Body of pancreas (tissue), 4 donors: ENCODE data around the gene MAP3K7. TPM values are rescaled to one million over a fixed set of nuclear protein-coding genes. Genes with fewer than 3 reads are reported as not detected.

Experiments
- ATAC-seq: fragments of 150-250 bp; one replicate; pipeline ENCODE4 v1.9.1; 2016
- DNase-seq, 4 donors: peaks; one replicate each; pipeline ENCODE4 v3.0.0-alpha.2; 2019
- H3K27ac ChIP-seq, 4 donors: fragments of 200-600 bp; sonication (generic); 1 replicate in 3 of 4; 2 replicates in 1 of 4; pipeline versions ENCODE4 v1.5.1 to v1.6.1; 2016 to 2019; ENCODE audit warnings: mild to moderate bottlenecking in 1 of 4, mixed read lengths in 1 of 4, moderate library complexity in 1 of 4
- H3K27me3 ChIP-seq, 2 donors: fragments of 200-600 bp; sonication (generic); one replicate each; pipeline ENCODE4 v1.6.0; 2016; ENCODE audit warnings: mild to moderate bottlenecking in 1 of 2
- H3K36me3 ChIP-seq, 2 donors: fragments of 200-600 bp; sonication (generic); replicated peaks in 1 of 2; 2 replicates each; pipeline ENCODE4 v1.5.1; 2016; ENCODE audit warnings: low read depth in 2 of 2; ENCODE audit not compliant: insufficient read depth in 1 of 2
- H3K4me1 ChIP-seq: fragments of 200-600 bp; sonication (generic); one replicate; pipeline ENCODE4 v1.6.0; 2016
- H3K4me3 ChIP-seq, 2 donors: fragments of 200-600 bp; sonication (generic); 1 replicate in 1 of 2; 2 replicates in 1 of 2; pipeline ENCODE4 v1.5.1; 2016 to 2019
- H3K9me3 ChIP-seq, 3 donors: fragments of 200-600 bp; sonication (generic); 1 replicate in 2 of 3; 2 replicates in 1 of 3; pipeline ENCODE4 v1.5.1; 2016
- POLR2A ChIP-seq, 3 donors: fragments of 450-650 bp; IDR thresholded peaks; one replicate each; pipeline ENCODE4 v1.6.1; 2016; ENCODE audit warnings: antibody characterized with exemption in 3 of 3, mild to moderate bottlenecking in 2 of 3
- WGBS, 2 donors: methylation state at CpG; one replicate each; pipeline ENCODE4 v1.1.5; 2017; 5-methylcytosine and 5-hydroxymethylcytosine counted together
- intact Hi-C: fragments of 100-400 bp; cut with DNase I; formaldehyde crosslinking; loops from one replicate; pipeline ENCODE4 v1.15.1; 2023
- total RNA-seq, 2 donors: library from RNA; depleted of rRNA; stranded (reverse); fragments of >200 nt; gene quantifications; one replicate each; pipeline ENCODE4 v1.1.0, GENCODE V29; 2016
- TF ChIP-seq, protein P1 (sequence below), 7 experiments: fragments of 450-650 bp in 4 of 7; fragments of 200-600 bp in 3 of 7; sonication (generic) in 3 of 7; IDR thresholded peaks; one replicate each; pipeline ENCODE4 v1.5.1; 2016 to 2019; ENCODE audit warnings: antibody characterized with exemption in 7 of 7

MAP3K7 gene
- total RNA-seq, 2 donors from 2014 or later, result 7.3 to 16.1 TPM

DNA sequence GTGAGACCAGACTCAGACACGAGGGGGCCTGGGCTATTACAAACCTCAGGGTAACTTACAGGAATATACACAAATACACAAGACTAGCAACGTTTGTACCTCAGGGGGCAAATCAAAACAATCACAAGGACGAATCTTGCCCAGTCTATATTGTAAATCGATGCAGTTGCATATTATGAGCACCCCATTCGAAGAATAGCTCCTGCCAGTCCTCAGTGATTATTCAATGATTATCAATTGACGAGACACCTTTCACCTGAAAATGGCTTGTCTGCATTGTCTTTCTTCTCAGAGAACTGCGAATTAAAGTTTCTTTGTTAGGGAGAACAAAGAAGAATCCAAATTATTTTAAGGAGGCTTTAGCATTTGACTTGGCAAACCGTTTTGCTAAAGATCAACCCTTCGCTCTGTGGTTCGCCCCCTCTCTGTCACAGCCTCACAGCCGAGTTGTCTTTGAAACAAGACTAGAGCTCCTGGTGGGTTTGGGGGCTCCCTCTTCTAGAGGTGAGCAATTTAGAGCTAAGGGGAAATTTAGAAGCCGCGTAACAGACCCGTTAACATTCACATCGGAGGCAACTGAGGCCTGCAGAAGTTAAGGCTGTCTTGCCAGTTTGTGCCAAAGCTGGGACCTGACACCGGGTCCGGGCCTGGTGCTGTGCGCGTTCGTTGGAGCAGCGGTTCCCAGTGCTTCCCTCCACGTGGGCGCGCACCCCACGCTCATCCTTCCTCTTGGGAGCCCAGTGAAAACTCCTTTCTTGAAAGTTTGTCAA is 24.9 kb upstream of the MAP3K7 start:
- H3K4me3 ChIP-seq, result no peak overlapping the region
- no peaks in the 10 kb centered on the region for H3K9me3 ChIP-seq
- no peaks in the 10 kb centered on the region for H3K36me3 ChIP-seq
- H3K27ac ChIP-seq, result no peak overlapping the region
- DNase-seq (no peak), ATAC-seq (no peak)
- intact Hi-C loops, result no loop called here
- H3K27me3 ChIP-seq, result peaks cover 0 to 11% of the 10 kb centered on the region in 2 donors
- no peak for TF ChIP-seq POLR2A (IDR thresholded peaks at IDR 0.05)
- TF ChIP-seq, protein P1, sequence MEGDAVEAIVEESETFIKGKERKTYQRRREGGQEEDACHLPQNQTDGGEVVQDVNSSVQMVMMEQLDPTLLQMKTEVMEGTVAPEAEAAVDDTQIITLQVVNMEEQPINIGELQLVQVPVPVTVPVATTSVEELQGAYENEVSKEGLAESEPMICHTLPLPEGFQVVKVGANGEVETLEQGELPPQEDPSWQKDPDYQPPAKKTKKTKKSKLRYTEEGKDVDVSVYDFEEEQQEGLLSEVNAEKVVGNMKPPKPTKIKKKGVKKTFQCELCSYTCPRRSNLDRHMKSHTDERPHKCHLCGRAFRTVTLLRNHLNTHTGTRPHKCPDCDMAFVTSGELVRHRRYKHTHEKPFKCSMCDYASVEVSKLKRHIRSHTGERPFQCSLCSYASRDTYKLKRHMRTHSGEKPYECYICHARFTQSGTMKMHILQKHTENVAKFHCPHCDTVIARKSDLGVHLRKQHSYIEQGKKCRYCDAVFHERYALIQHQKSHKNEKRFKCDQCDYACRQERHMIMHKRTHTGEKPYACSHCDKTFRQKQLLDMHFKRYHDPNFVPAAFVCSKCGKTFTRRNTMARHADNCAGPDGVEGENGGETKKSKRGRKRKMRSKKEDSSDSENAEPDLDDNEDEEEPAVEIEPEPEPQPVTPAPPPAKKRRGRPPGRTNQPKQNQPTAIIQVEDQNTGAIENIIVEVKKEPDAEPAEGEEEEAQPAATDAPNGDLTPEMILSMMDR (IDR thresholded peaks at IDR 0.05), result no peak
- 38 to 50% methylated on average over 24 to 25 of the region's 25 CpGs for WGBS, 2 donors
- peaks cover 14% of the 10 kb centered on the region for H3K4me1 ChIP-seq

DNA sequence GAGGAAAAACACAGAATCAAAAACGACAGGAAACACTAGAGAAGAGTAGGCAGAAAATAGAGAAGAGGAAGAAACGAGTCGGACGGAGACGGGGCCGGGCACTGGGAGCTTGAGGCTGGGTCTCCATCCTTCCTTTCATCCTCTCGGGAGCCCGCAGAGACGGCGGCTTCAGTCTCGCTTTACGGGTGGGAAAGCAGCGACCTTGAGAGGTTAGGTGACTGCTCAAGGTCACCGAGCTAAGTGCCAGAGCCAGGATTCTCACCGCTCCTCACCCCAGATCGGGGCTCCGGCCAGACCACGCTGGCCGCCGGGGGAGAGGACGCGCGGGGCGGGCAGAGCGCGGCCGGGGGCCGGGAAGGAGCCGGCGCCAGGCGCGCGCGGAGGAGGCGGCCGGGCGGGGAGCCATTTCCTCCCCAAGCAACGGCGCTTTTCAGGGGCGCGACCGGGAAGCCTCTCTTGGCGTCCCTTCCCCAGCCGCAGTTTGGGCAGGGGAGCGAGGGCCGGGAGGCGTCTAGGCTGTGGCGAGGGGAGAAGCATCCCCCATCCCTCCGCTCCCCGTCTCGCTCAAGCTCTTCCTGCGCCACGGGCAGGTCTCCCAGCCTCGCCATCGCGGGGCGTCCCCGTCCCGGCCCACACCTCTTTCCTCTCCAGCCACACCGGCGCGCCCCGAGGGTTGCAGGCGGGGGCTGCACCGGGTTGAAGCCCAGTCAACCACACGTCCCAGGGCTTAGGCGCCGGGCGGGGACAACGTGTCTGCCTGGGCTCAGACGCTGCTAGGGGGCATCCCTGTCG is 24.1 kb upstream of the MAP3K7 start:
- peak in 2 of 4 donors; percentile 13 to 14 for DNase-seq
- WGBS, 2 donors, result 1% methylated on average over 25 to 71 of the region's 72 CpGs
- no peak overlapping the region for H3K27ac ChIP-seq

DNA sequence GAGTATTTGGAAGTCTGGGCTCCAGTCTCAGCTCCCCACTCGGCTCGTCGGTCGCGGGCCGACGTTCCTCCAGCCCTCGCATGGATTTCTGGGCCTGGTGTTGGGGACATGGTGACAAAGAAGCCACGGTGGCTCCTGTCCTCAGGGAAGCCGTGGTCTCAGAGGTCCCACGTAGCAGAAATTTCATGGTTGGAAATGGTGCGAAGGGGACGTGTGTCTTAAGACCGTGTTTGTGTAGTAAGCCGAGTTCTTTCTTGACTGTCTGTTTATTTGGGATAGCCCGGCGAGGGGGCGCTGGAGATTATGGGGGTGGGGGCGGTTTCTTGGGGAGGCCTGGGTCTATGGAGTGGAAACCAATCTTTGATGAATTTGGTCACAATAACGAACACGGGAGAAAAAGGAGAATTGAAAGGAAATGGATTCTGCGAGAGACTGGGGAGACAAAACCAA is 23.5 kb upstream of the MAP3K7 start:
- DNase-seq (no peak), ATAC-seq (no peak)
- H3K27ac ChIP-seq, result no peak overlapping the region
- WGBS, 2 donors, result 16 to 37% methylated on average over 22 of the region's 22 CpGs
- no peak for TF ChIP-seq POLR2A (IDR thresholded peaks at IDR 0.05)
- H3K9me3 ChIP-seq, result no peaks in the 10 kb centered on the region
- H3K36me3 ChIP-seq, result no peaks in the 10 kb centered on the region
- H3K27me3 ChIP-seq, result peaks cover 0 to 11% of the 10 kb centered on the region in 2 donors
- intact Hi-C loops, result no loop called here
- H3K4me3 ChIP-seq, result no peak overlapping the region
- H3K4me1 ChIP-seq, result peaks cover 14% of the 10 kb centered on the region

More for the DNA sequence above, 24.1 kb upstream of the MAP3K7 start:
- intact Hi-C loops, result no loop called here
- Histone ChIP-seq H3K4me3 (no peak overlapping the region), H3K36me3 (no peaks in the 10 kb centered on the region), H3K4me1 (peaks cover 14% of the 10 kb centered on the region), H3K27me3 (peaks cover 0 to 11% of the 10 kb centered on the region in 2 donors), H3K9me3 (no peaks in the 10 kb centered on the region)
- peak; percentile 45 for ATAC-seq
- TF ChIP-seq POLR2A (IDR thresholded peaks at IDR 0.05), result no peak
- TF ChIP-seq, protein P1 (IDR thresholded peaks at IDR 0.05), result no peak

DNA sequence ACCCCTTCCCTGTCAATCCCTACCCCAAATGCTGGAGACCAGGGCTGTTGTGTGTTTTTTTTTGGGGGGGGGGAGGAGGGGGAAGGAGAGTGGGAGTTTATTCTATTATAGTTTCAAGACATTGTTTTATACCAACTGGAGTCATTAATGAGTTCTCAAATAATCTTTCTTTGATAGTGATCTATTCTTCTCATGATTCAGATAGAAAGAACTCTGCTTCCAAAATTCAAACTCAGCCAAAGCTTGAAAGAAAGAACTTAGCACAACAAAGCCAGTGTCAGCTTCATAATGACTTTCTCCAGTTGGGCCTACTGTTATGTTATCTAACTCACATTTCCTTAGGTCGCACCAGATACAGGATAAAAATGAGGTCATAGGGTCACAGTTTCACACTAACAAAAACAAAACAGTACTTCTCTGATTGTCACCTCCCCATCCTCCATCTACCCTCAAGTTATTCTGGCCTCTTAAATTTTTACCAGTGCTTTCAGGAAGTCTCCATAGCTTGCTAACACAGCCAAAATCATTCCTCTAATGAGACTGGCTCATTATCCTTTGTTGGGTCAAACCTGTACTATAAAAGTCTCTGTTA is 19.0 kb upstream of the MAP3K7 start:
- Histone ChIP-seq H3K4me3 (no peak overlapping the region), H3K9me3 (no peaks in the 10 kb centered on the region)
- intact Hi-C loops, result no loop called here

More for the DNA sequence above, 19.0 kb upstream of the MAP3K7 start:
- no peaks in the 10 kb centered on the region for H3K36me3 ChIP-seq
- H3K4me1 ChIP-seq, result peaks cover 5% of the 10 kb centered on the region
- no peak for DNase-seq
- WGBS, 2 donors, result 47 to 65% methylated on average over 1 of the region's 1 CpG
- peaks cover 0 to 5% of the 10 kb centered on the region in 2 donors for H3K27me3 ChIP-seq
- TF ChIP-seq, protein P1 (IDR thresholded peaks at IDR 0.05), result no peak
- TF ChIP-seq POLR2A (IDR thresholded peaks at IDR 0.05), result no peak
- no peak overlapping the region for H3K27ac ChIP-seq
- no peak for ATAC-seq
